Vagina (tissue), 2 donors: Measurements from ENCODE around the gene EFTUD2.

Experiments
- POLR2A ChIP-seq, 2 donors: fragments of 450-650 bp; IDR thresholded peaks; one replicate each; pipeline ENCODE4 v1.6.1; 2017; ENCODE audit warnings: antibody characterized with exemption in 2 of 2, mild to moderate bottlenecking in 2 of 2, moderate library complexity in 2 of 2
- POLR2AphosphoS5 ChIP-seq, 2 donors: sonication (generic); formaldehyde crosslinking; IDR thresholded peaks; one replicate each; pipeline ENCODE4 v1.9.0; 2017; ENCODE audit warnings: antibody characterized with exemption in 2 of 2, mild to moderate bottlenecking in 2 of 2, low read depth in 1 of 2; ENCODE audit not compliant: insufficient read depth in 1 of 2
- TF ChIP-seq, protein P1 (sequence below), 3 experiments: fragments of 450-650 bp in 2 of 3; fragments of 200-600 bp in 1 of 3; sonication (generic) in 1 of 3; IDR thresholded peaks; one replicate each; pipeline ENCODE4 v1.5.1; 2017 to 2019; ENCODE audit warnings: antibody characterized with exemption in 3 of 3, mild to moderate bottlenecking in 2 of 3, moderate library complexity in 2 of 3

DNA sequence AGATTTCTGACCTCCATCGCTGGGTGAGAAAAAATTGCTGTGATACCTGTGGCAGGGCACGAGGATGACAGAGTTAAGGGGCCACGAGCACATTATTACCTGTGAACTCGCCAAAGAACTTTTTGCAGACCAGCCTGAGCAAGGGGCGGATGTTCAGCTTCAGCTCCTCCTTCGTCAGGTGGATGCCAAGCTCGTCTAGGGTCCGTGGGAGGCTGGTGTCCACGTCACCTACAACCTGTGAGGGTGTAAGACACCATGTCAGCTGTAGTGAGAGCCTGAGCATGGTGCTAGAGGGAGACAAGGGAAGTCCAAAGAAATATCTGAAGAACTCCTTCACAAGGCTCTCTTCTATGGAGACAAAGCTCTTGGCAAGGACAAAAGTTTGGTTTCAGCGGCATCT lies 34.4 kb downstream of the EFTUD2 start:
- TF ChIP-seq, protein P1, sequence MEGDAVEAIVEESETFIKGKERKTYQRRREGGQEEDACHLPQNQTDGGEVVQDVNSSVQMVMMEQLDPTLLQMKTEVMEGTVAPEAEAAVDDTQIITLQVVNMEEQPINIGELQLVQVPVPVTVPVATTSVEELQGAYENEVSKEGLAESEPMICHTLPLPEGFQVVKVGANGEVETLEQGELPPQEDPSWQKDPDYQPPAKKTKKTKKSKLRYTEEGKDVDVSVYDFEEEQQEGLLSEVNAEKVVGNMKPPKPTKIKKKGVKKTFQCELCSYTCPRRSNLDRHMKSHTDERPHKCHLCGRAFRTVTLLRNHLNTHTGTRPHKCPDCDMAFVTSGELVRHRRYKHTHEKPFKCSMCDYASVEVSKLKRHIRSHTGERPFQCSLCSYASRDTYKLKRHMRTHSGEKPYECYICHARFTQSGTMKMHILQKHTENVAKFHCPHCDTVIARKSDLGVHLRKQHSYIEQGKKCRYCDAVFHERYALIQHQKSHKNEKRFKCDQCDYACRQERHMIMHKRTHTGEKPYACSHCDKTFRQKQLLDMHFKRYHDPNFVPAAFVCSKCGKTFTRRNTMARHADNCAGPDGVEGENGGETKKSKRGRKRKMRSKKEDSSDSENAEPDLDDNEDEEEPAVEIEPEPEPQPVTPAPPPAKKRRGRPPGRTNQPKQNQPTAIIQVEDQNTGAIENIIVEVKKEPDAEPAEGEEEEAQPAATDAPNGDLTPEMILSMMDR (IDR thresholded peaks at IDR 0.05): no peak
- TF ChIP-seq POLR2A (IDR thresholded peaks at IDR 0.05) (no peak), POLR2AphosphoS5 (IDR thresholded peaks at IDR 0.05; ENCODE audit: insufficient read depth in 1 of 2, low read depth in 1 of 2) (no peak)
